ENCODE measurements around the gene CLDN3.

DNA sequence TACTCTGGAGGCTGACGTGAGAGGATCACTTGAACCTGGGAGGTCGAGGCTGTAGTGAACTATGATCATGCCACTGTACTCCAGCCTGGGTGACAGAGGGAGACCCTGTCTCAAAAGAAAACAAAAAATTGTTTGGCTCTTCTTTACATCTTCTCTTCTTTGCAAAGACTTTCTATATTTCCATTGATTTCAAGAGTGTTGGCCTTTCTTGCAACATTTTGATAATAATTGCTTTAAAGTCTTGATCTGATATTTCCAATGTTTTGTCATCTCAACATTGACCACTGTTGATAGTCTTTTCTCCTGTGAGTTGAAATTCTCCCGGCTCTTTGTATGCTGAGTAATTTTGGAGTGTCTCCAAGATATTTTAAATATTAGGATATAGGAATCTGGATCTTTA lies 42.9 kb upstream of the CLDN3 start:
- no peak for TF ChIP-seq EZH2 (IDR thresholded peaks at IDR 0.05; ENCODE audit: borderline replicate concordance, insufficient read depth, low read length, poor library complexity, severe bottlenecking)
- TF ChIP-seq, protein P1, sequence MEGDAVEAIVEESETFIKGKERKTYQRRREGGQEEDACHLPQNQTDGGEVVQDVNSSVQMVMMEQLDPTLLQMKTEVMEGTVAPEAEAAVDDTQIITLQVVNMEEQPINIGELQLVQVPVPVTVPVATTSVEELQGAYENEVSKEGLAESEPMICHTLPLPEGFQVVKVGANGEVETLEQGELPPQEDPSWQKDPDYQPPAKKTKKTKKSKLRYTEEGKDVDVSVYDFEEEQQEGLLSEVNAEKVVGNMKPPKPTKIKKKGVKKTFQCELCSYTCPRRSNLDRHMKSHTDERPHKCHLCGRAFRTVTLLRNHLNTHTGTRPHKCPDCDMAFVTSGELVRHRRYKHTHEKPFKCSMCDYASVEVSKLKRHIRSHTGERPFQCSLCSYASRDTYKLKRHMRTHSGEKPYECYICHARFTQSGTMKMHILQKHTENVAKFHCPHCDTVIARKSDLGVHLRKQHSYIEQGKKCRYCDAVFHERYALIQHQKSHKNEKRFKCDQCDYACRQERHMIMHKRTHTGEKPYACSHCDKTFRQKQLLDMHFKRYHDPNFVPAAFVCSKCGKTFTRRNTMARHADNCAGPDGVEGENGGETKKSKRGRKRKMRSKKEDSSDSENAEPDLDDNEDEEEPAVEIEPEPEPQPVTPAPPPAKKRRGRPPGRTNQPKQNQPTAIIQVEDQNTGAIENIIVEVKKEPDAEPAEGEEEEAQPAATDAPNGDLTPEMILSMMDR (IDR thresholded peaks at IDR 0.05; ENCODE audit: poor library complexity, severe bottlenecking) = no peak
- TF ChIP-seq EP300 (conservative IDR thresholded peaks at IDR 0.05; ENCODE audit: poor library complexity, severe bottlenecking) = no peak
- TF ChIP-seq SMC3 (conservative IDR thresholded peaks at IDR 0.05; ENCODE audit: poor library complexity) = no peak
- TF ChIP-seq, protein P2, sequence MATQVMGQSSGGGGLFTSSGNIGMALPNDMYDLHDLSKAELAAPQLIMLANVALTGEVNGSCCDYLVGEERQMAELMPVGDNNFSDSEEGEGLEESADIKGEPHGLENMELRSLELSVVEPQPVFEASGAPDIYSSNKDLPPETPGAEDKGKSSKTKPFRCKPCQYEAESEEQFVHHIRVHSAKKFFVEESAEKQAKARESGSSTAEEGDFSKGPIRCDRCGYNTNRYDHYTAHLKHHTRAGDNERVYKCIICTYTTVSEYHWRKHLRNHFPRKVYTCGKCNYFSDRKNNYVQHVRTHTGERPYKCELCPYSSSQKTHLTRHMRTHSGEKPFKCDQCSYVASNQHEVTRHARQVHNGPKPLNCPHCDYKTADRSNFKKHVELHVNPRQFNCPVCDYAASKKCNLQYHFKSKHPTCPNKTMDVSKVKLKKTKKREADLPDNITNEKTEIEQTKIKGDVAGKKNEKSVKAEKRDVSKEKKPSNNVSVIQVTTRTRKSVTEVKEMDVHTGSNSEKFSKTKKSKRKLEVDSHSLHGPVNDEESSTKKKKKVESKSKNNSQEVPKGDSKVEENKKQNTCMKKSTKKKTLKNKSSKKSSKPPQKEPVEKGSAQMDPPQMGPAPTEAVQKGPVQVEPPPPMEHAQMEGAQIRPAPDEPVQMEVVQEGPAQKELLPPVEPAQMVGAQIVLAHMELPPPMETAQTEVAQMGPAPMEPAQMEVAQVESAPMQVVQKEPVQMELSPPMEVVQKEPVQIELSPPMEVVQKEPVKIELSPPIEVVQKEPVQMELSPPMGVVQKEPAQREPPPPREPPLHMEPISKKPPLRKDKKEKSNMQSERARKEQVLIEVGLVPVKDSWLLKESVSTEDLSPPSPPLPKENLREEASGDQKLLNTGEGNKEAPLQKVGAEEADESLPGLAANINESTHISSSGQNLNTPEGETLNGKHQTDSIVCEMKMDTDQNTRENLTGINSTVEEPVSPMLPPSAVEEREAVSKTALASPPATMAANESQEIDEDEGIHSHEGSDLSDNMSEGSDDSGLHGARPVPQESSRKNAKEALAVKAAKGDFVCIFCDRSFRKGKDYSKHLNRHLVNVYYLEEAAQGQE (IDR thresholded peaks at IDR 0.05; ENCODE audit: borderline replicate concordance) = no peak
- no peak for TF ChIP-seq TAF1 (IDR thresholded peaks at IDR 0.05; ENCODE audit: low read depth)

All from neural cell (in vitro differentiated cells).